ENCODE measurements around the gene GABRG3.
"Not testable (repeated sequence)": the region's sequence is repeated elsewhere in the genome, so short reads cannot be mapped to it uniquely, and the experiment has no call there.

GABRG3 gene

GRCh38 chr15:27358751-27359434 is 387.9 kb downstream of the GABRG3 start:
- no peak for DNase-seq

- DNase-seq, result no peak
These were observed 388.6 kb downstream of the GABRG3 start for GRCh38 chr15:27359586-27359985.

GRCh38 chr15:27360316-27360715 is 389.3 kb downstream of the GABRG3 start:
- DNase-seq, result no peak

GRCh38 chr15:27361438-27361837 is 390.5 kb downstream of the GABRG3 start:
- no peak for DNase-seq

GRCh38 chr15:27365456-27365855 is 394.5 kb downstream of the GABRG3 start:
- no peak for DNase-seq

- DNase-seq, result not testable (repeated sequence)
These were observed 406.4 kb downstream of the GABRG3 start for GRCh38 chr15:27377391-27377790.

GRCh38 chr15:27382361-27383025 is 411.5 kb downstream of the GABRG3 start:
- DNase-seq, result no peak

- DNase-seq, result no peak
These were observed 412.7 kb downstream of the GABRG3 start for GRCh38 chr15:27383726-27384125.

GRCh38 chr15:27392163-27392562 is 421.2 kb downstream of the GABRG3 start:
- DNase-seq, result no peak

- no peak for DNase-seq
These were observed 425.5 kb downstream of the GABRG3 start for GRCh38 chr15:27396521-27396920.

GRCh38 chr15:27396996-27397395 is 426.0 kb downstream of the GABRG3 start:
- DNase-seq, result no peak

GRCh38 chr15:27398631-27399161 is 427.7 kb downstream of the GABRG3 start:
- DNase-seq, result no peak

GRCh38 chr15:27399241-27399640 is 428.3 kb downstream of the GABRG3 start:
- DNase-seq, result no peak

- DNase-seq, result no peak
These were observed 430.5 kb downstream of the GABRG3 start for GRCh38 chr15:27401471-27401870.

GRCh38 chr15:27408428-27408827 is 437.4 kb downstream of the GABRG3 start:
- DNase-seq, result no peak

GRCh38 chr15:27410996-27411605 is 440.1 kb downstream of the GABRG3 start:
- DNase-seq, result no peak

- DNase-seq, result no peak
These were observed 441.4 kb downstream of the GABRG3 start for GRCh38 chr15:27412415-27412814.

GRCh38 chr15:27414168-27414870 is 443.3 kb downstream of the GABRG3 start:
- no peak for DNase-seq

- no peak for DNase-seq
These were observed 447.7 kb downstream of the GABRG3 start for GRCh38 chr15:27418726-27419125.

- no peak for DNase-seq
These were observed 452.0 kb downstream of the GABRG3 start for GRCh38 chr15:27422997-27423396.

- no peak for DNase-seq
These were observed 455.8 kb downstream of the GABRG3 start for GRCh38 chr15:27426805-27427204.

- no peak for DNase-seq
These were observed 456.3 kb downstream of the GABRG3 start for GRCh38 chr15:27427276-27427675.

- DNase-seq, result no peak
These were observed 457.2 kb downstream of the GABRG3 start for GRCh38 chr15:27428151-27428550.
